AG08396 (cell line): ENCODE results near the gene OTOP2.
"Not testable (repeated sequence)": the region's sequence is repeated elsewhere in the genome, so short reads cannot be mapped to it uniquely, and the experiment has no call there.

Source experiments
- DNase-seq: peaks from one replicate; pipeline ENCODE4 v3.0.0; 2012; ENCODE audit warnings: low spot score, mixed read lengths

OTOP2 gene

DNA sequence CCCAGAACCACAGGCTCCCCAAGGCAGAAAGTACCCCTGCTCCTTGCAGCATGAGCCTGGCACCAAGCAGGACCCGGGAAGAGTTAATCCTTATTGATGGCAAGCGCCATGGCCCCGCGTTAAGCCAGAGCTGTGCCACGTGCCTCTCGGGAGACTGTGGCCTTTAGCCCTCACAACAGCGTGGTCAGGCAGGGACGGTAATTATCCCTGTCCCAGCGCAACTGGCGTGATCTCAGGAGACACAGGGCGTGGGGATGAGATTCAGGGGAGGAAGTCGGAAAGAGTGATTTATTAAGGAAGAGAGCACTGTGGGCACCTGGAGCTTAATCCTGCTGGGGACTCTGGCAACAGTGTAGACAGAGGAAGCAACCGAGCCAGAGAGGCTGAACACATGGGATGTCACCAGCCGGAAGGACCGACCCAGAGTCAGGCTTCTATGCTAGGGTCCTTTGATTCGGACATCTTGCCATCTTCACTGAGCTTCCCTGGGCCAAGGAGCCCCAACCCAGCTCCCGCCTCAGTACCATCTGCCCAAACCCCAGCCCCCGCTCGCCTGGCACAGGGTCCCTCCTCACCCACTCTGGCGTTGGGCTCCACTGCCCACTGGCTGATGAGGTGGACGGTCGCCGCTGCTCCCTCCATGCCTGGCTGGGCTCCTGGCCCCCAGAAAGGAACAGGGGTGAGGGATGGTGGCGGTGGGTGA, 28.5 kb downstream of the OTOP2 start:
- no peak for DNase-seq

DNA sequence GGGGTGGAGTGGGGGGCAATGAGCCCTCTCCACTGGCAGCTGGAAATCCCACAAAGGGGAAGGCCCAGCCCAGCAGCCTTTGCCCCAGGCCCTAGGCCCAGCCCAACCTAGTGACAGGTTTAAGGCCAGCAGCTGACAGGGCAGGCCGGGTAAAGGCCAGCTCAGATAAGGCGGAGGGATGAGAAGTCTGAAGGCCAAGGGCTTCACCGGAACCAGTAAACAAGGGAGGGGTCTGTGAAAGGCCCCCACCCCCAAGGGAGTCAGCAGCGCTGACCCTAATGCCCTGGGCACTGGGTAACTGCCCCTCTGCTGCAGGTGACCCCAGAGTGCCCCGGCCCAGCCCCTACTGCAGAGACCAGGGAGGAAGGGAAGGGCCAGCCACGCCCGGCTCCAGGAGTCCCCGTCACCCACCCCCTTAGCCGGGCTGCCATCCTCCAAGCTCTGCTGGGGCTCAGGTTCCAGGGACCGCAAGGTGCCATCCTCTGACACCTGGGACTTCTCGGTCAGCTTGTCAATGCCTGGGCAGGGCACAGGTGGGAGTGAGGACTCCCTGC, 29.1 kb downstream of the OTOP2 start:
- DNase-seq = no peak

DNA sequence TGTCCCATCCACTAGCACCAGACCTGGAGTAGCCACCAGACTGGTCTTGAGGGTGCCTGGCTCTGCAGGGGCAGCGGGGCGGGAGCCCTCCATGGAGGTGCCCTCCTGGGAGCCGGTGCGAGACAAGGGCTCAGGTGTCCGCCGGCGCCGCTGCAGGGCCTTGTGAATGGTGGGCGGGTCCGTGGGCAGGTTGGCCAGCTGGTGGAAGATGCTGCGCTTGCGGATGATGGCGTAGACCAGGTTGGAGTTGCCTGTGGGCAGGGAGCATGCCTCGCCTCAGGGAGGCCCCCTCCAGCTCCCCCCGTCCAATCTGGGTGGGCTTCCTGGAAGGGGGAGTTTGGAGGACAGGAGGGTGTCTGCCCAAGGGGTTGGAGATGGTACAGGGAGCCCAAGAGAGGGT, 30.0 kb downstream of the OTOP2 start:
- no peak for DNase-seq

DNA sequence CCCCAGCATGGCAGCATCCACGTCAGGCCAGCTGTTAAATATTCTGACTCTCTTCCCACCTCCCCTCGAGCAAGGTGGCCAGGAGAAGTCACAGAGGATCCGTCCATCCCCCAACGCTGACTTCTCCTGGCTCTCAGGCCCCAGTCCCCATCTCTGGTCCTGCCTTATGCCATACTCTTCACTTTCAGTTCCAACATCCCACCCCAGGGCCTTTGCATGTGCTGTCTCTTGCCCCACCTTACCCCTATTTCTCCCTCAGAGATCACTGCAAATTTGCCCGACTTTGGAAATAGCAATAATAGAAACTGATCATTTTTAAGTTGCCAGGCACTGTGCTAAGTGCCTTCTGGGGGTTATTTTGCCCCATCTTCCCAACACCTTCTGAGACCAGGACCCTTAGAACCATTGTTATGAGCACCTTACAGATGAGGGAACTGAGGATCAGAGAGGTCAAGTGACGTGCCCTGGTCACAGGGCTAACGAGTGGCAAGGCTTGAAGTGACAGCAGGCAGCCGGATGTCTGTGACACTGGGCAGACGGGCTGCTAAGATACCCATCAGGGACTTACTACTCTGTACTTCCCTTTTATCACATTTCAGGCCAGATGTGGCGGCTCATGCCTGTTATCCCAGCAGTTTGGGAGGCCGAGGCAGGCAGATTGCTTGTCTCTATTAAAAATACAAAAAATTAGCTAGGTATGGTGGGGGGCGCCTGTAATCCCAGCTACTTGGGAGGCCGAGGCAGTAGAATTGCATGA, 30.8 kb downstream of the OTOP2 start:
- no peak for DNase-seq

DNA sequence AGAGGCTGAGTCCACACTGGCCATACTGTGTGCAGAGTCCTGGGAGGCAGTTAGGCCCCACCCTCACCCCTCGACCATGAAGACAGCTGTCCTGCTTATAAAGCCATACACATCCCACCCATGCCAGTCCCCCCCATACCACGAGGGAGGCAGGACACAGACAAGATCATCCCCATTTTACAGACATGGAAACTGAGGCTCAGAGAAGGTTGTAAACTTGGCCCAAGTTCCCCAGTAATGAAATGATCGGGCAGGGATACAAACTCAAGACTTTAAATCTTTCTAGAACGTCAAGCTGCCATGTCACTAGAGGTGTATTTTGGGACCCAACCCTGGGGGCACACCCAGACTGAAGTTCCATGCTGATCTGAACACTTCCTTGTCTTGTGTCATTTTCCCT, 32.0 kb downstream of the OTOP2 start:
- no peak for DNase-seq

DNA sequence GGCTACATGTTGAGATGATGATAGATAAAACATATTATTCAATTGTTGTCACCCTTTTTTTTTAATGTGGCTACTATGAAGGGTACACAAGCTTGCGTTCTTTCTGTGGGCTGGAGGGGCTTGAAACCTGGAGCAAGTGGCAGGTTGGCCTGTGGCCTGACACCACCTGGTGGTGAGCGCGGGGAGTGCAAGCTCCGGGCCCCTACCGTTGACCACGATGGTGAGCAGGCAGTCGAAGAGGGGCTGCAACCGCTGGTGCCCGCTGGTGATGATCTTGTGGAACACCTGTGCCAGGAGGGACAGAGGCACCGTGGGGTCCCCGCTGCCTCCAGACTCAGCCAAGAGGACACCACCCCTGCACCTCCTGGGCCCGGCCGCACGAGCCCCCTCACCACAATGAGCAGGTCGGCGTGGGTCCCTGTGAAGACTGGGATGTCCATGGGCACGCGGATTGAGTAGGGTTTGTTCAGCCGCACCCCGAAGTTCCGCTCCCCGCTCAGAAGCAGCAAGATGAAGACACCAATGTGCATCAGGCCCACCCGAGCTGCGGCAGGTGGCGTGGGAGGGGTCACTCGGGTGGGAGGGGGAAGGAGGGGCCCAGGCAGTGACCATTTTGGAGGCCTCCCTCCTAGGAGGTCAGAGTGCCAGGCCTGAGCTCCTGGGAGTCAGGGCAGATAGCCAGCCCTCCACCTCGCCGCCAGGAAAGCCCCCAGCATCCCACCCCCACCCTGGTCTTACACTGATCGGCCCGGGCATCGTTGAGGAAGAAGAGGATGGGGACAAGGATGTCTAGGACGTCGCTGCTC, 34.1 kb downstream of the OTOP2 start:
- DNase-seq = peak; percentile 89

DNA sequence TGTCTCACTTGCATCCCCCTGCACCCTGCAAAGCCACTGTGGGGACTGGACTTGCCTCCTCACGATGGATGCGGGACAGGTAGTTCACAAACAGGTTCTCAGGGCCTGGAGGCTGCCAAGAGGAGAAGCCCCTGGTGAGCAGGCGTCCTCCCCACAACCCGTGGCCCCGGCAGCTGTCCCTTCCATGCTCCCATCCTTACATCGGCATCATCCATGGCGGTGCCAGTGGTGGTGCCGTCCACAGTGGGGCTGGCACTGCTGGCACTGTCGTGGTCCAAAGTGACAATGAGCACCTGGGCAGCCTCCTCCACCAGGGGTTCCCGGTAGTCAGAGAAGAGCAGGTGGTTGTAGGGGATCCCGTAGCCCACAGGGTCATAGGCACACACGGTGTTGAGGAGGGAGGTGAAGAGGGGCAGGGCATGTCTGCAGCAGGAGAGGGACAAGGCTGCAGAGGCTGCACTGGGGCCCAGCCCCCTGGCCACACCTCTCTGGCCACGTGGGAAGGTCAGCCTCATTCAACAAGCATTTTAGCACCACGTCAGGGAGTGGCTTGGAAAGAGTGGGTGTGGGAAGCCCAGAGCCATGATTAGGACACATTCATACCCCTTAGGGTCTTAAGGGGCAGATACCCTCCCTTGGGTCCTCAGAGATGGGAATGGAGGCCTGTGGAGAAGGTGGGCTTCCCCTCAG, 35.9 kb downstream of the OTOP2 start:
- DNase-seq = peak; percentile 75

DNA sequence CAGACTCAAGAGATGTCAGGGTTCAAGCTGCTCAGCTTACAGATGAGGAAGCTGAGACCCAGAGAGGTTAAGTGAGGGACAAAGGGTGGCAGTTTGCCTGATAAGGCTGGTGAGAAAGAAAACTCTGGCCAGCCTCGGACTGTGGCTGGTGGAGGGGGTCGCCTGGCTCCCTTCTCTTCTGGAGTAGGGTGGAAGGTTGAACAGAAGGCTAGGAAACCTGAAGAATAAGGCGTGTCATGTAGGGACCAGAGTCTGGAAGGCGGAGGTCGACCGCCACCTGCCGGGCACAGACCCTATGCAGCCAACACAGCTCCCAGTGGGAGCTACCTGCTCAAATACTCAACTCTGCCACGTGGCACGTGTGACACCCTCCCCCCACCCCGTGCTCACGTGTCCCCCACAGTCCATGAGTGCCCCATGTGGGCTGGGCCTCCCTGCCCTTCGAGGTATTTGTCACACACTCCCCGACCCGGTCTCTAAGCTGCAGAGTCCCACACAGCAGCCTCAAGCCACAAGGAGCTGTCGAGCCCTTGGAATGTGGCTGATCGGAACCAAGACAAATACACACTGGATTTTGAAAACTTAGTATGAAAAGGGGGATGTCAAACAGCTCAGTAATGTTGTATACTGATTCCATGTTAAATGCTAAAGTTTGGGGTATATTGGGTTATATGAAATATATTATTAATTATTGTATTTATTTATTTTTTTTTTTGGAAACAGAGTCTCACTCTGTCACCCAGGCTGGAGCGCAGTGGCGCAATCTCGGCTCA, 36.7 kb downstream of the OTOP2 start:
- peak; percentile 57 for DNase-seq

DNA sequence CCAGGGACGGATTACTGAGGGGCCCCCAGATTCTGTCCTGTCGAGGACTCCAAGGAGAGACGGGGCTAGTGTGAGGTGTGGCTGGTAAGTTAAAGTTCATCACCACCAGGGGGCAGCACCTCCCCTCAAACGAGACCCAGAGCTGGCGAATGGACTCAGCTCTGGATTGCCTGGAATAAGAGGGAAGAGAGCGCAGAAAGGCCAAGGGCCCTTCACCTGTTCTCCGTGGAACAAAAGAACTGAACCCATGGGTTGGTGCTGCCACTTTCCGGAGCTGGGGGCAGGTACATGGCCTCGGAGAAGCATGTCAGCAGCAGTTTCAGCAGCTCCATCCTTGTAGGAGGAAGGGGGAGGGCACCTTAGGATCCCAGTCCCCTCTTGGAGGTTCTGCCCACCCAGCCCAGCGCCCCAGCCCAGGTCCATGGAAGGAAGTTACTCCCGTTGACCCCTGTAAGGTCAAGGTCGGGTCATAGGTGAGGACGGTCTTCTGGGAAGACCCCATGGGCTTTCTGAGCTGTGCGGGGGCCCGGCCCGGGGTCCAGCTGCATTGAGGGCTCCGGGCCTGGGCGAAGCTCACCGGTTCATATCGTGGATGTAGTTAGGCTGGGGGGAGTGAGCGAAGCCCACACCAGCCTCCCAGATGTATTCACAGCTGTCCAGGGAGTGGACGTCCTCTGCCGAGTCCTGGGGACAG, 37.7 kb downstream of the OTOP2 start:
- peak; percentile 94 for DNase-seq

DNA sequence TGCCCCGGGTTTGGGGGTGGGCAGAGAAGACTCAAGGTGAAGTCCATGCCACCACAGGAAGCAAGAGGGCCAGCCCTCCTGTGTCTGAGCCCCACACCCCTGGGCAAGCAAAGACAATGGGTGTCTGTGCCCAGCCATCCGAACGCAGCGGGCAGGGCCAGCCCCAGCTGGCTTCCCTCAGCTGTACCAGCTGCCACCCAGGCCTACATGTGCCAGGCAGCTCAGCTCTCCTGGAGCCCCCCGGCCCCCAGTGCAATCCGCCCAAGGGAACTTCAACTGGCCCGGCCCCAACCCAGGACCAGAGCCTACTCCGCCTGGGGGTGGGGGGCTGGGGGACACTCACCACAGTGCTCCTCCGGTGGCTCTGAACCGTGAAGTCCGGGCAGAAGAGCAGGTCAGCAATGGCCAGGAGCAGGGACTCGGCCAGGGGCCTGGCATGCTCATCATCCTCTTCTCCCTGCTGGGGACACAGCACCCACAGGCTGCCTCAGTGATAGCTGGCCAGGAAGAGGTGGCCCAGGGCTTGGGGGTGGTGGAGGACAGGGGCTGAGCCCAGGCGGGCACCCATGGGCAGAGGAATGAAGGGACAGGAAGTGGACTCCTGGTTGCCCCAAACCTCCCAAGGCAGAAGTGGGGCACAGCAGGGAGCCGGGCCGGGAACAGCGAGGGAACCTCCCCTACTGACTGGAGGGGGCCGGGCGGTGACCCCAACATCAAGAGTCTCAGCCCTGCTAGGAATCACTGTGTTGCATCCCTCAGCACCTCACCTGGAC, 38.7 kb downstream of the OTOP2 start:
- DNase-seq = no peak

DNA sequence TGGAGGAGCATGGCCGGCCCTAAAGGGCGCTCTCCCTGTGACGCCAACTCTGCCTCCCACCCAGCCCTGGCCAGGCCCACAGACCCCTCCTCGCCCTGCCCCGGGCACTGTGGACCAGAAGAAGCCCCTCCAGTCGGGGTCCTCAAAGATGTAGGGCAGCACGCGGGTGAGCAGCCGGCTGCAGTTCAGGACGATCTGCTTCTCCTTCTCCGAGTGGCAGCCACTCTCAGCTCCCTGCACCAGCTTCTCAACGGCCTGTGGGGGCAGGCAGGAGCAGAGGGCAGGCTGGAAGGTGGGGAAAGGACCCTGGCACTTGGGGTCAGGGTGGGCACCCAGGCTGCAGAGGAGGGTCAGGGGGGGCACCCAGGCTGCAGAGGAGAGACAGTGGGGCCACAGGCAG, 39.6 kb downstream of the OTOP2 start:
- no peak for DNase-seq

DNA sequence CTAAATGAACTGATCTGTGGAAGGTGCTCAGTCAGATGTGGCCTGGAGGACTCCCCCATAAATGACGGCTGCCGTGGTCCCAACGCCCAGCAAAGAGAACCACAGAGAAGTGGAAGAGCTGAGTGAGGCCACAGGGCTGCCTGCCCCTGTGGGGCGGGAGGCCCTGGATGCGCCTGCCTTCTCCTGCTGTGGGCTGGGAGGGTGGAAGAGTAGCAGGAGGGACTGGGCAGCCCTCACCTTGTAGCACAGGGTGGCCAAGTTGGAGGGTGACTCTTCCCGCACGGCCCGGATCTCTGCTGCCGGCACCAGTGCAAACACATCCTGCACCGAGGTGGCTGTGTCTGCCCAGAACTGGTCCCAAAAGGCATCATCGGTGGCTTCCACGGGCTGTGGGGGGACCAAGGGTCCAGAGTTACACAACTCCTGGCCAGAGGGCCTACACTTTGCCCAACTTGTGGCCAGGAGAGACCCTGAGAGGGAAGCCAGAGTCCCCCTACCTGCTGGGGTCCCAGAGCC, 40.2 kb downstream of the OTOP2 start:
- no peak for DNase-seq

DNA sequence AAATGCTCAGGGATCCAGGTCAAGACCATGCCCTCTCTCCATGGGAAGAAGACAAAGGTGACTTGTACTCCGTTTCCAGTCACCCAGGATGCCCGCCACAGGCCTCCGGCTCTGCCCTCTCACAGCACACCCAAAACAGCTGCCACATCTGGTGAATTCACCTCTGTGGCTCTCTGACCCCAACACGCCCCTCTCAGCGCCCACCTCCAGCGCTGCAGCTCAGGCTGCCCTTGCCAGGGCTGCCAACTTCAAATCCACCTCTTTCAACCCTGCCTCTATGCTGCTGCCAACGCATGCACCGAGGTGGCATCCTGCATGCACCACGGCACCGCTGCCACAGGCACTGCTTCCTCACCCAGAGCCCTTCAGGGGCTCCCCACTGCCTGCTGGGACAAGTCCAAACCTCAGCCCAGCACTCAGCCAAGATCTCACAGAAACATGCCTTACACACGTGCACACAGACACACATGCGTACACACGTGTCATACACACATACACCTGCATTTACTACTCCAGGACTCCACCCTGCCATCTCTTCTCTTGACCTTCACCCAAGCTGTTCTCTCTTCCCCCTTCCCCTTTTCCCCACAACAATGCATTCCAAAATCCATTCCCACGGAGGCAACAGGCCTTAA, 41.0 kb downstream of the OTOP2 start:
- no peak for DNase-seq

DNA sequence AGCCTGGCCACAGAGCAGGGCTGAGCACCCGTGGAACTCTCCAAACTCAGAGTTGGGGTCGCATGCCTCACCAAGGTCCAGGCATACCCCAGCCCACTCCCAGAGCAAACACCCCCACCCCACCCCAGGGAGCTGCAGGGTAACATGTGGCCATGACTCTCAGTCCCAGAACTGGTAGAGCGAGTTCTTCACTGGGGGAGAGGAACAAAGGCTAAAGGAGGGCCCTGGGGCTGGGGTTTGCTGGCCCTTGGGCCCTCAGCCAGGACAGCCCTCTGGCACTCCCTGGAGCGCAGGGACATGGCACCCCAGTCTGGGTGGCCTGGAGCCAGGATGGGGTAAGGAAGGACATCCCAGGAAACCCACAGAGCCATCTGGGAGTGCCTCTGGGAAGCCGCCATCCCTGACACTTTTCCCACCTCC, 44.3 kb downstream of the OTOP2 start:
- no peak for DNase-seq

DNA sequence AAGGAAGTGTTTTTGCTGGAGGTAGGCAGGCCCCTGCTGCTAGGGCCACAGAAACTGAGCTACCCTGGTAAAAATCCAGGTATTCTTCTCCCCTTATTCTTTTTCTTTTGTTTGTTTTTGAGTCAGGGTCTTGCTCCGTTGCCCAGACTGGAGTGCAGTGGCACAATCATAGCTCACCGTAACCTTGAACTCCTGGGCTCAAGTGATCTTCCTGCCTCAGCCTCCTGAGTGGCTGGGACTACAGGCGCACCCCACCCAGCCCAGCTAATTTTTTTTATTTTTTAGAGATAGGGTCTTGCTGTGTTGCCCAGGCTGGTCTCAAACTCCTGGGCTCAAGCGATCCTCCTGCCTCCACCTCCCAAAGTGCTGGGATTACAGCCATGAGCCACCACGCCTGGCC, 45.4 kb downstream of the OTOP2 start:
- DNase-seq = not testable (repeated sequence)

DNA sequence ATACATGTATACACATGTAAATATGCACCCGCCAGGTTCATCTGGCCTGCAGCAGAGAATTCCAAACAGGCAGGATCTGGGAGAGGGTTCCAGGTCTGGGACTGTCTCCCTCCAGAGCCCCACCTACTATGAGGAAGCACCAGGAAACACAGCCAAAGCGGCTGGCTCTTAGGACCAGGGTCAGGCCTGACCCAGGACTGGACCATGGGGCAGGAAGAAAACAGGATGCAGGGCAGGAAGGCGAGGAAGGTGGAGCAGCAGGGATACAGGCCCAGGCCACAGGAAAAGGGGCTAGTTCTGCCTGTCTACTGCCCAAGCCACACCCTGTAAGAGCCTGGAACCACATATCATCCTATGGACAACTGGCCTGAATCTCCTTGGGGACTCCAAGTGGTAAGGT, 46.3 kb downstream of the OTOP2 start:
- DNase-seq = no peak

DNA sequence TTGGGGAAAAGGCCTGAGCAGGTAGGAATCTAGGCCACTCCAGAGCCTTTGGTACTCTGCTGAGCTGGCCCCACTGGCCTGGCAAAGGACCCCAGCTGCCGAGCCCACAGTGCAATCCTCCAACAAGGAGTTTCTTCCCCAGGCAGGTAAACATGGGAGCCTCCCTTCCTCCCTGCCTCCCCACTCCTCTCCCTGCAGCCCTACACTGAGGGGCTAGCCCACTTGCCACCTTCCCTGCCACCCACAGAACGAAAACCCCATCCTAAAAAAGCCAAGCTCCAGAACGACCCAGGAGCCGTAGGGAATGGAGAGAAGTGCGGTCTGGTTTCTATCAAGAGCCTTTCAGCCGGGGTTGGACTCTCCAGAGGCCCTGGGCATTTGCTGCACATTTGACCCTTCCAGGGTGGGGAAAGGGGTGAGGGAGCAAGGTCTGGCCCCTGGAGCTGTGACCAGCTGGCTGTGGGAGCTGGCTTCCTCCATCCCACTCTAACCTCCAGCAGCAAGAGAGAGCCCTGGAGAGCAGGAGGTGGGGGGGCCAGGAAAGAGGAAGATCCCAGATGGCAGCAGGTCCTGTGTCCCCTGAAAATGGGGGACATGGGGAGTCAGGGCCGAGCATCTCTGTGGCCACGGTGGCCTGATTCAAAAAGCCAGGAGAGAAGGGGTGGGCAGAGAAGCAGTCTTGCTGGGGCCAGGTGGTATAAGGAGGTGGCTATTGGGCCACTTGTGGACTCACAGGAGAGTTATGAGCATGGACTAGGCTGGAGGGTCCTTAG, 47.2 kb downstream of the OTOP2 start:
- no peak for DNase-seq

DNA sequence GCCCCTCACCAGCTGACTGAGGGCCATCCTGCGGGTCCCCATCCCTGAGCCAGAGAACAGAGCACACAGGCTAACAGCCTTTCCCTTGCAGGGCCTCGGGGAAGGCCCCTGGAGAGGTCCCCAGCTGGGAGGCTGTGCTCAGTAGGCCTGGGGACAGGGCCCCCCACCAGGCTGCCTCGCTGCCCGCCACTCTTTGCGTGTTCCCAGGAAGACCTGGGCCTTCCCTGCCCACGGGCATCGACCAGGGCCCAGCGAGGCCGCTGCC, 47.7 kb downstream of the OTOP2 start:
- DNase-seq = no peak
